Measurements from ENCODE around the gene ACBD5.
"Not testable (repeated sequence)": the region's sequence is repeated elsewhere in the genome, so short reads cannot be mapped to it uniquely, and the experiment has no call there.

Gene ACBD5
- total RNA-seq = 47.0 to 55.7 reads per million in 2 donors

- peak; percentile 62 for DNase-seq
These were observed at the start of gene ACBD5 for GRCh38 chr10:27240212-27241009. Gene ACBD5, minus strand, starts transcription at chr10:27240797. Its CDS starts 109 bp downstream, at chr10:27240688.

- DNase-seq = peak; percentile 13
These were observed 44.5 kb upstream of the ACBD5 start for GRCh38 chr10:27285093-27285492.

GRCh38 chr10:27276581-27276980 lies 36.0 kb upstream of the ACBD5 start:
- no peak for DNase-seq

GRCh38 chr10:27266025-27266424 lies 25.4 kb upstream of the ACBD5 start:
- DNase-seq = not testable (repeated sequence)

- not testable (repeated sequence) for DNase-seq
These were observed 22.2 kb upstream of the ACBD5 start for GRCh38 chr10:27262788-27263187.

GRCh38 chr10:27258838-27259812 lies 18.5 kb upstream of the ACBD5 start:
- no peak for DNase-seq

GRCh38 chr10:27258492-27258837 lies 17.9 kb upstream of the ACBD5 start:
- no peak for DNase-seq

GRCh38 chr10:27256299-27257189 lies 15.9 kb upstream of the ACBD5 start:
- DNase-seq = no peak

- DNase-seq = no peak
These were observed 13.0 kb upstream of the ACBD5 start for GRCh38 chr10:27253576-27253975.

GRCh38 chr10:27252267-27253000 lies 11.8 kb upstream of the ACBD5 start:
- DNase-seq = peak; percentile 69

GRCh38 chr10:27251554-27251953 lies 11.0 kb upstream of the ACBD5 start:
- no peak for DNase-seq

GRCh38 chr10:27248215-27248614 lies 7.6 kb upstream of the ACBD5 start:
- DNase-seq = no peak

- no peak for DNase-seq
These were observed 6.8 kb upstream of the ACBD5 start for GRCh38 chr10:27247441-27247840.

GRCh38 chr10:27247006-27247405 lies 6.4 kb upstream of the ACBD5 start:
- no peak for DNase-seq

- no peak for DNase-seq
These were observed 5.2 kb upstream of the ACBD5 start for GRCh38 chr10:27245836-27246235.

- DNase-seq = no peak
These were observed 4.4 kb upstream of the ACBD5 start for GRCh38 chr10:27244976-27245375.

GRCh38 chr10:27242951-27243551 lies 2.5 kb upstream of the ACBD5 start:
- peak; percentile 49 for DNase-seq

GRCh38 chr10:27242473-27242950 lies 1.9 kb upstream of the ACBD5 start:
- DNase-seq = no peak

- DNase-seq = peak; percentile 80
These were observed 1.3 kb upstream of the ACBD5 start for GRCh38 chr10:27241652-27242472.

- no peak for DNase-seq
These were observed 534 bp upstream of the ACBD5 start for GRCh38 chr10:27241010-27241651.

All from T-helper 9 cell (primary cell).